ENCODE data around the gene C3orf20. TPM values are rescaled to one million over a fixed set of nuclear protein-coding genes. Genes with fewer than 3 reads are reported as not detected.
A peak's percentile ranks its signal among the peaks of the same experiment; 100 is the strongest.

The C3orf20 gene
- total and polyA plus RNA-seq, 7 experiments from 2014 or later = 0.05 to 0.81 (median 0.29) TPM; not detected in 1

- Mint-ChIP-seq H3K36me3 (peaks cover 0 to 3% (median 0%) of the 10 kb centered on the region in 5 donors), H3K4me1 (peaks cover 0 to 25% (median 9%) of the 10 kb centered on the region in 7 donors), H3K4me3 (no peak overlapping the region), H3K9me3 (peaks cover 0 to 4% (median 0%) of the 10 kb centered on the region in 11 donors), H3K27me3 (peaks cover 0 to 30% (median 8%) of the 10 kb centered on the region in 5 donors), H3K27ac (no peak overlapping the region)
- H3K27me3 ChIP-seq (ENCODE audit: control insufficient read depth in 2 of 2, insufficient read depth in 2 of 2, low read length in 2 of 2) = peaks cover 0 to 3% of the 10 kb centered on the region in 2 donors
- POLR2A ChIA-PET = no interaction called here
- intact Hi-C loops (cut with micrococcal nuclease) = no loop called here
- DNase-seq (no peak), ATAC-seq (no peak)
- H3K4me3 ChIP-seq (ENCODE audit: low read length) = no peak overlapping the region
- no peaks in the 10 kb centered on the region for H3K9me3 ChIP-seq (ENCODE audit: control insufficient read depth in 2 of 3, low read length in 3 of 3)
- CTCF ChIA-PET = no interaction called here
- no peaks in the 10 kb centered on the region for H3K4me1 ChIP-seq (ENCODE audit: control insufficient read depth in 2 of 2, insufficient read depth in 2 of 2, low read length in 2 of 2)
- no peak overlapping the region for H3K27ac ChIP-seq (ENCODE audit: low read depth, low read length)
- no peaks in the 10 kb centered on the region for H3K36me3 ChIP-seq (ENCODE audit: control insufficient read depth in 2 of 3, insufficient read depth in 3 of 3, low read length in 3 of 3)
These were observed 127.4 kb downstream of the C3orf20 start for GRCh38 chr3:14802381-14802731.

GRCh38 chr3:14803101-14803980, 128.4 kb downstream of the C3orf20 start:
- H3K36me3 ChIP-seq (ENCODE audit: control insufficient read depth in 2 of 3, insufficient read depth in 3 of 3, low read length in 3 of 3) = no peaks in the 10 kb centered on the region
- H3K27me3 Mint-ChIP-seq = peaks cover 2 to 40% (median 10%) of the 10 kb centered on the region in 5 donors
- POLR2A ChIA-PET = no interaction called here
- H3K27ac ChIP-seq (ENCODE audit: low read depth, low read length) = no peak overlapping the region
- H3K4me3 Mint-ChIP-seq = peak overlapping the region in 1 of 10 donors; percentile 53
- H3K27me3 ChIP-seq (ENCODE audit: control insufficient read depth in 2 of 2, insufficient read depth in 2 of 2, low read length in 2 of 2) = peaks cover 0 to 3% of the 10 kb centered on the region in 2 donors
- H3K4me3 ChIP-seq (ENCODE audit: low read length) = no peak overlapping the region
- H3K9me3 ChIP-seq (ENCODE audit: control insufficient read depth in 2 of 3, low read length in 3 of 3) = no peaks in the 10 kb centered on the region
- peaks cover 0 to 4% (median 0%) of the 10 kb centered on the region in 11 donors for H3K9me3 Mint-ChIP-seq
- intact Hi-C loops (cut with micrococcal nuclease) = no loop called here
- CTCF ChIA-PET = no interaction called here
- peaks cover 0 to 25% (median 9%) of the 10 kb centered on the region in 7 donors for H3K4me1 Mint-ChIP-seq
- no peak overlapping the region for H3K27ac Mint-ChIP-seq
- no peaks in the 10 kb centered on the region for H3K4me1 ChIP-seq (ENCODE audit: control insufficient read depth in 2 of 2, insufficient read depth in 2 of 2, low read length in 2 of 2)
- peaks cover 0 to 3% (median 0%) of the 10 kb centered on the region in 5 donors for H3K36me3 Mint-ChIP-seq
- ATAC-seq (peak; percentile 25), DNase-seq (no peak)

DNA sequence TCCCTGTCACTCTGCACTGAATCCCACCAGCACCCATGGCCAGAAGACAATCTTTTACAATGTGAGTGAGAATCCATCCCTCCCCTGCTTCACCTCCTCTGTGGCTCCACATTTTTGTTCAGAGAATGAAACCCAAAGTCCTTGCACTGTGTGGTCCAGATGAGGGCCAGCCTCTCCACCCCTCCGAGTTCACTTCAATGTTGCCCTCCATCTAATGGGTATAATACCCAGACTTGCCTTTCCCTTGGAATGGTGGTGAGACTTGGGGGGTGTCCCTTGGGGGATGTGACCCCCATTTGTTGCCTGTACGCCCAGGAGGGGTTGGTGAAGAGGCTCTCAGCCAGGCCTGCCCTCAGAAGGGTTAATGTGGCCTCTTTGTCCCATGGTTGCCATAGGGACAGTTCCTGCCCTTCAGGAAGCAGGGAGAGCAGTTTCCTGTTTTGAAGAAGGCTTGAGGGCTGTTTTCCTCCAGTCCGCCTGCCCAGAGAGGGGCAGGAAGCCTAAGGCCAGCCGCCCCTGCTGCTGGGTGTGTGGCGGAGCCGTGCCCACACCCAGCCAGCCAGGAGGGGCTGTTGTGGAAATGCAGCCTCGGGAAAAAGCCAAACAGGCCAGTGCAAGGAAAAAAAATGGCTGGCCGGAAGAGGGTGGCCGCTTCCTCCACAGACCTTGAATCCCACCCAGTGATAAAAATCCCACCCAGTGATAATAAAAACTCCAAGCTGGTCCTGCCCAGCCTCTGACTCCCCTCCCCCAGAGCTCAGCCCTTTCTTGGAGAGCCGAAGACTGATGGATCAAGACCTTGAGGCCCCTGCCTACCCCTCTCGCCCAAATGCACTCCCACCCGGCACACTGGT, 129.3 kb downstream of the C3orf20 start:
- intact Hi-C loops (cut with micrococcal nuclease) = no loop called here
- Histone ChIP-seq H3K9me3 (ENCODE audit: control insufficient read depth in 2 of 3, low read length in 3 of 3) (no peaks in the 10 kb centered on the region), H3K36me3 (ENCODE audit: control insufficient read depth in 2 of 3, insufficient read depth in 3 of 3, low read length in 3 of 3) (no peaks in the 10 kb centered on the region), H3K4me3 (ENCODE audit: low read length) (no peak overlapping the region), H3K27me3 (ENCODE audit: control insufficient read depth in 2 of 2, insufficient read depth in 2 of 2, low read length in 2 of 2) (peaks cover 0 to 3% of the 10 kb centered on the region in 2 donors), H3K27ac (ENCODE audit: low read depth, low read length) (no peak overlapping the region), H3K4me1 (ENCODE audit: control insufficient read depth in 2 of 2, insufficient read depth in 2 of 2, low read length in 2 of 2) (no peaks in the 10 kb centered on the region)
- CTCF ChIA-PET = no interaction called here
- H3K36me3 Mint-ChIP-seq = peaks cover 0 to 2% (median 0%) of the 10 kb centered on the region in 5 donors
- no peak for ATAC-seq
- peak overlapping the region in 1 of 10 donors; percentile 53 for H3K4me3 Mint-ChIP-seq
- no peak for DNase-seq
- H3K4me1 Mint-ChIP-seq = peaks cover 0 to 25% (median 9%) of the 10 kb centered on the region in 7 donors
- peaks cover 9 to 48% (median 18%) of the 10 kb centered on the region in 5 donors for H3K27me3 Mint-ChIP-seq
- peak overlapping the region in 1 of 9 donors; percentile 42 for H3K27ac Mint-ChIP-seq
- POLR2A ChIA-PET = no interaction called here
- peaks cover 0 to 4% (median 0%) of the 10 kb centered on the region in 11 donors for H3K9me3 Mint-ChIP-seq

DNA sequence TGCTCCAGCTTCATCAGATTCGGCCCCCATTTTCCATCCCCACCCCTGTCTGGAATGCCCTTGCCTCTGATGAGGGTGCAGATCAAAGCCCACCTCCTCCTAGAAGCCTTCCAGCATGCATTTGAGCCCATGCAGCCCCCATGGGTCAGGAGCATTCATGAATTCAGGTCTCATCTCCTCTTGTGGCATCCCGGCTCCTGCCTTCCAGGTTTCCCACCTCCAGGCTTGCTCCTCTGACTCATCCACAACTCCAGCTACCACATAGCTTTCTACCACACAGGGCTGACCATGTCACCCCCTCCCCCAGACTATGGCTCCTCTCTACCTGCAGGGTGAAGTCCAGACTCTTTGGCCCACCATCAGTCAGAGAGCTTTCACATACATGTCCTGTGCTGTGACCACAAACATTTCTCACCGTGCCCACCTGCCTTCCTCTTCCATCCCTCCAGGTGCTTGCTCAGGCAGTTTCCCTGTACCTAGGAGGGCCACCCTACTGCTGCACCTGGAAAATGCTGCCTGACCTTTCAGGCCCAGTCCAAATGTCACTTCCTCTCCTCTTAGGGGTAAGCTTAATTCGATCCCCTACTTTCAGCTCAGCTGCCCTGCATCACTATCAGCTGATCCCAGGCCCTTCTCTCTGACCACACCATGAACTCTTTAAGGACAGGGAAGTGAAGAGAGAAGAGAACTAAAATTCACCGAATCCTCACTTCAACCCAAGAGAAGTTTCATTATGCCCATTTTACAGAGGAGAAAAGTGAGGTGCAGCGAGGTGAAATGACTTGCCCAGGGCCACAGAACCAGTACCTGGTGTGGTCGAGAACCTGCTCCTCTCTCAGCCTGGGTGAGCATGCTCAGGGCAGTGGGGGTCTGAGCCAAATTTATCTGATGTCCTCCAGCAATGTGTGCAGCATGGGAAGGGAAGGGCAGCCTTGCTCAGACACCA, 130.2 kb downstream of the C3orf20 start:
- ChIA-PET POLR2A (no interaction called here), CTCF (no interaction called here)
- H3K27ac Mint-ChIP-seq = peak overlapping the region in 1 of 9 donors; percentile 68
- Histone ChIP-seq H3K4me3 (ENCODE audit: low read length) (no peak overlapping the region), H3K9me3 (ENCODE audit: control insufficient read depth in 2 of 3, low read length in 3 of 3) (no peaks in the 10 kb centered on the region), H3K27ac (ENCODE audit: low read depth, low read length) (no peak overlapping the region), H3K4me1 (ENCODE audit: control insufficient read depth in 2 of 2, insufficient read depth in 2 of 2, low read length in 2 of 2) (no peaks in the 10 kb centered on the region), H3K27me3 (ENCODE audit: control insufficient read depth in 2 of 2, insufficient read depth in 2 of 2, low read length in 2 of 2) (peaks cover 0 to 3% of the 10 kb centered on the region in 2 donors), H3K36me3 (ENCODE audit: control insufficient read depth in 2 of 3, insufficient read depth in 3 of 3, low read length in 3 of 3) (no peaks in the 10 kb centered on the region)
- intact Hi-C loops (cut with micrococcal nuclease) = no loop called here
- H3K4me1 Mint-ChIP-seq = peaks cover 0 to 25% (median 9%) of the 10 kb centered on the region in 7 donors
- H3K4me3 Mint-ChIP-seq = no peak overlapping the region
- H3K9me3 Mint-ChIP-seq = peaks cover 0 to 4% (median 0%) of the 10 kb centered on the region in 11 donors
- DNase-seq (no peak), ATAC-seq (no peak)
- peaks cover 18 to 54% (median 26%) of the 10 kb centered on the region in 5 donors for H3K27me3 Mint-ChIP-seq
- no peaks in the 10 kb centered on the region for H3K36me3 Mint-ChIP-seq

- Mint-ChIP-seq H3K9me3 (peaks cover 0 to 1% (median 0%) of the 10 kb centered on the region in 11 donors), H3K27ac (no peak overlapping the region), H3K36me3 (no peaks in the 10 kb centered on the region), H3K4me3 (no peak overlapping the region), H3K27me3 (peaks cover 19 to 59% (median 28%) of the 10 kb centered on the region in 5 donors), H3K4me1 (peaks cover 0 to 25% (median 10%) of the 10 kb centered on the region in 7 donors)
- ATAC-seq (no peak), DNase-seq (no peak)
- intact Hi-C loops (cut with micrococcal nuclease) = no loop called here
- POLR2A ChIA-PET = no interaction called here
- Histone ChIP-seq H3K4me3 (ENCODE audit: low read length) (no peak overlapping the region), H3K9me3 (ENCODE audit: control insufficient read depth in 2 of 3, low read length in 3 of 3) (no peaks in the 10 kb centered on the region), H3K27me3 (ENCODE audit: control insufficient read depth in 2 of 2, insufficient read depth in 2 of 2, low read length in 2 of 2) (peaks cover 0 to 3% of the 10 kb centered on the region in 2 donors), H3K27ac (ENCODE audit: low read depth, low read length) (no peak overlapping the region), H3K36me3 (ENCODE audit: control insufficient read depth in 2 of 3, insufficient read depth in 3 of 3, low read length in 3 of 3) (no peaks in the 10 kb centered on the region), H3K4me1 (ENCODE audit: control insufficient read depth in 2 of 2, insufficient read depth in 2 of 2, low read length in 2 of 2) (peaks cover 0 to 2% of the 10 kb centered on the region in 2 donors)
- CTCF ChIA-PET = no interaction called here
These were observed 131.1 kb downstream of the C3orf20 start for GRCh38 chr3:14805961-14806537.

All from naive thymus-derived CD4-positive, alpha-beta T cell (primary cell).